IPS-NIHi7 (cell line): Measurements from ENCODE around the gene CDC123.
"Not testable (repeated sequence)": the region's sequence is repeated elsewhere in the genome, so short reads cannot be mapped to it uniquely, and the experiment has no call there.

ENCODE experiments used
- DNase-seq: peaks from one replicate; pipeline ENCODE4 v3.0.0; 2012; ENCODE audit warnings: mixed read lengths; ENCODE audit errors: extremely low spot score

Gene CDC123, protein sequence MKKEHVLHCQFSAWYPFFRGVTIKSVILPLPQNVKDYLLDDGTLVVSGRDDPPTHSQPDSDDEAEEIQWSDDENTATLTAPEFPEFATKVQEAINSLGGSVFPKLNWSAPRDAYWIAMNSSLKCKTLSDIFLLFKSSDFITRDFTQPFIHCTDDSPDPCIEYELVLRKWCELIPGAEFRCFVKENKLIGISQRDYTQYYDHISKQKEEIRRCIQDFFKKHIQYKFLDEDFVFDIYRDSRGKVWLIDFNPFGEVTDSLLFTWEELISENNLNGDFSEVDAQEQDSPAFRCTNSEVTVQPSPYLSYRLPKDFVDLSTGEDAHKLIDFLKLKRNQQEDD

DNA sequence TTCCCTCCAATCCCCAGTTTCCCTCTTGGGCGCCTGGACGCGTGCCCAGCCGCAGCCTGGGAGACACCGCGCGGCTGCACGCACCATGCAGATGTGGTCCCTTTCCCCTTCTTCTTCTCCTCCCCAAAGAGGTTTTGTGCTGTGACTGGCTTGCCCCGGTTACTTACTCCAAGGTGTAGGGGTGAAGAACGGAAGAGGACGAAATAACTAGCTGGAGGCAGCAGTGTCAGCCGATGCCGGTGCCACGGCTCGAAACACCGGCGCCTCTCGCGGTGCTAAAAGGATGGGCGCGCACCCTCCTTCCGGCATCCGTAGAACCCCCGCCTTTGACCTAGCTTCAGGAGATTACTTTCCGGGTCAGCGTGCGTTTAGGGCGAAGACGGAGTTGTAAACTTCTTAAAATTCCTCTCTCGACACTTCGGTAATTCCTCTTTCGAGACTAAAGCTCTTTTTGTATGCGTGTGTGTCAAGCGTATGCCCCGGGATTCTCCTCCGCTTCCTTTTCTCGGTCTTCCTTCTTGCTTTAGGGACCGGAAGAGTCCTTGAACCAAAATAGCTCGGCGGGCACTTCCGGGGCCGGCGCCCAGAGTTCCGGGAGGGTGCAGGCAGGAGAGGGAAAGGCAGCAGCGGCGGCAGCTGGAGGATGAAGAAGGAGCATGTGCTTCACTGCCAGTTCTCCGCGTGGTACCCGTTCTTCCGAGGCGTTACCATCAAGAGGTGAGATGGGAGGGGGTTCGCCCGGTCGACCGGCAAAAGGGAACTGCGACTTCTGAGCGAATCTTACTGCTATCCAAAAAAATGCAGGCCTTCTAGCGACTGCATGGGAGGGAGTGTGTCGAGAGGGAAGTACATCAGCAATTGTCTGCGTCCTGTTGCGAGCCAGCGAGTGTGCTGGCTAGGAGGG is at the start of gene CDC123, which contains the start of gene NUDT5:
Gene CDC123 (plus strand): TSS at position 586 of the 904 bp plus-strand sequence. CDS start 58 bp downstream, at position 644.
Gene NUDT5 (minus strand): TSS at position 289 of the 904 bp plus-strand sequence. CDS start 9,600 bp downstream, outside the sequence.
- peak; percentile 89 for DNase-seq

DNA sequence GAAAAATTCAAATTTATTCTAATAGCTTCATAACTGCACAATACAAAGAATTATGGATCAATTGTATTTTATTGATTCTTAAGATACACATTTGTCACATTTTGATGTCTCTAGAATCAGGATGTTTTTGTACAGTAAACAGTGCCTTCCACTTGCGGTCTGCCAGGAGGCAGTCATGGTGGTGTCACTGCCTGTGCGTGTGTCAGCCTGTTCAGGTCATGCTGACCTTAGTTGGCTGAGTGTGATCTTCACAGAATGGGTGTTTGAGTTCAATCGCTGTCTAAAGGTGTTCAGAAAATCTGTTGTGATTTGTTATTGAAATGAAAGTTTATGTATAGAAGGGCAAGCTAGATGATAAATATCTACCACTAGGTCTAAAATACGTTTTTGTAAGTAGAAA is 45.8 kb upstream of the CDC123 start:
- no peak for DNase-seq

DNA sequence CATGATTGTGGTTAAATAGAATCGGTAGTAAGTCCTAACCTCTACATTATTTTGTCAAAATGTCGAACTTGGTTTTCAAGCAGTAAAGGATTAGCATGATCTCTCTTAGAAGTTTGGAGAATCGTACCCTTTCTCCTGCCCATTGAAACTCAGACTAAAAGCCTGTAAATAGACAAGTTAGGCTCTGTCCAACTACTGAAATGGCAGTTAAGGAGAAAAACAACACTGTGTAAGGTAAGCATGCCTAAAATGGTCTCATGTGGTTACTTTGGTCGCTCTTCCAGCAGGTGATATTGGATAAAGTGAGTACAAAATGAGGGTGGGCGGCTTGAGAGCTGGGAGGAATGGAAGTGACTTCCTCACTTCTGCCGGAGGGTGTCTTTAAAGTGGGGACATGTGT is 41.5 kb upstream of the CDC123 start:
- no peak for DNase-seq

DNA sequence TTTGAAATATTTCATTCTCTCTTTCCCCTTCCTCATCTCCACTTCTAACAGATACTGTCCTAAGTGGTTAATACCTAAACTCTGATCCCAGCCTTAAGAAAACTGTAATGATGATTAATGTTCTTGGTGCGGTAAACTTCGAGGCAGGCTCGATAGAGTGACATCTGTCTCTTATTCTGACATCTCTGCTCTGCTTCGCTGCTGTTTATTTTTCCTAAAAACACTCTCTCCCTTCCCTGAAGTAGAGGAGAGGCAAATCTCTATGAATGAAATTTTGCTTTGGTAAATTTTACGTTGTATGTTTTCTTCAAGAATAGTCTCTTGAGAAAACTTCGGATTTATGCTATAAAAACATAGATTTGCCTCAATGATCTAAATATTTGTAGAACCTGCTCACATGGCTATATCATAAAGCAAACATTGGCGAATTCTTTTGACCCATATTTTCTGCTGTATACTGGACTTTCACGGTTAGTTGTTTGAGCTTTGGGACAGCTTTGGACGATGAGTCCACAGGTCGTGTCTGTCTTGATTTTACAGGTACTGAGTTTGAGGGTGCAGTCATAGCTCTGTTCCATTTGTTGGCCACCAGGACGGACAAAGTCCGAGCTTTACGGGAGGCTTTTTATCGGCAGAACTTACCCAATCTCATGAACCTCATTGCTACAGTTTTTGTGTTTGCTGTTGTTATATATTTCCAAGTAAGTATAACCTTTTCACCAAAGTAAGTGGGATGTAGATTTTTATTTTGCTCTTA is 39.4 kb upstream of the CDC123 start:
- no peak for DNase-seq

DNA sequence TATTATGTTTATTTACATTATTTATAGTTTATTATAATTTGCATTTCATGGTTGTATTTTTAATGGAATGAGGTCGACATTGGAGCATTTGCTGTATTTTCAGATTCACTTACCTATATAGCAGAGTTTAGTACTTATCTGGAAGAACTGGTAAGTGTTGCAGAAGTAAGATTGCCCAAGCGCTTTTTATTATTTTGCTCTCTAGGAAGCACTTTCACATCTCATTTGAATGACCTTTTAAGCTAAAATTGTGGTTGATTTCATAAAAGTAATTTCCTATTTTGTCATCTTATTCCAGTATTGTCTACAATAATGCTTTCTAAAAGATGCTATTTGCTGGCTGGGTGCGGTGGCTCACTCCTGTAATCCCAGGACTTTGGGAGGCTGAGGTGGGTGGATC is 37.9 kb upstream of the CDC123 start:
- DNase-seq = no peak

DNA sequence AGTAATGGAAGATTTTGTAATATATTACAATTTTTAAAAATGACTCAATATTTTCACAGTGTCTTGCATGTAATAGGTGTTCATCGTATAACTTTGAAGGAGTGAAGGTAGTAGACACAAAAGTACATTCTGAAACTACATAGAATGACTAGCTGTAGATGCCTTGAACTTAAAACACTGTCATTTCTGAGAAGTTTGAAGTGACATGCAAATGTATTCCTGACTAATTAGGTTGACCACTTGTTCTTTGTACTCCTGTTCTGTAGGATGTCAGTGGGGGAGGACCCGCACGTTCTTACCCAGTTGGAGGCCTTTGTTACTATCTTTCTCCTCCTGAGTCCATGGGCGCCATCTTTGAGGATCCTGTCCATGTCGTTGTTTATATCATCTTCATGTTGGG is 35.3 kb upstream of the CDC123 start:
- DNase-seq = no peak

DNA sequence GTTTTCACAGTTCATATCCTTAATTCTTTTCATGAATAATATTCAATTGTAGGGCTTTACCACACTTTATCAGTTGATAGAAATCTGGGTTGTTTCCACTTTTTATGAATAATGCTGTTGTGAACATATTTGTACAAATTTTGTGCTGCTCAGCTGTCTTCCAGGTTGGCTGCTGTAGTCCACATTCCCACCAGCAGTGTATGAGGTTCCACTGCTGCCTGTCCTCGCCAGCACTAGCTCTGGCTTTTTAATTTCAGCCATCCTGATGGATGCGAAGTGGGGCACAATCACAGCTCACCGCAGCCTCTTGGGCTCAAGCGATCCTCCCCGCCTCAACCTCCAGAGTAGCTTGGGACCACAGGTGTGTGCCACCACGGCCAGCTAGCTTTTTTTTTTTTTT is 33.1 kb upstream of the CDC123 start:
- DNase-seq = no peak

DNA sequence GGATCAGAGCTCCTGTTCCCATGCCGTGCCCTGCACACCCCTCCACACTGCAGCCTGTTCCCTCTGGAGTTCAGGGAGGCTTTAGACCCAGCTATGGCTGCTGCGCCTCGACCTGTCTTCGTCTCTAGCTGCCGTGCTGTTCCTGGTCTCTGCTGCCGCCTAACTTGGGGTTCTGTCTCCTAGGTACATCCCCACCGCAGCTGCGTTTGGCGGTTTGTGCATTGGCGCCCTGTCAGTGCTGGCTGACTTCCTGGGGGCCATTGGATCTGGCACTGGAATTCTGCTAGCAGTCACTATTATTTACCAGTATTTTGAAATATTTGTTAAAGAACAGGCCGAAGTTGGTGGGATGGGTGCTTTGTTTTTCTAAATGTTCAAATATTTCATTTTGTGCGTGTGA is 31.9 kb upstream of the CDC123 start:
- no peak for DNase-seq

DNA sequence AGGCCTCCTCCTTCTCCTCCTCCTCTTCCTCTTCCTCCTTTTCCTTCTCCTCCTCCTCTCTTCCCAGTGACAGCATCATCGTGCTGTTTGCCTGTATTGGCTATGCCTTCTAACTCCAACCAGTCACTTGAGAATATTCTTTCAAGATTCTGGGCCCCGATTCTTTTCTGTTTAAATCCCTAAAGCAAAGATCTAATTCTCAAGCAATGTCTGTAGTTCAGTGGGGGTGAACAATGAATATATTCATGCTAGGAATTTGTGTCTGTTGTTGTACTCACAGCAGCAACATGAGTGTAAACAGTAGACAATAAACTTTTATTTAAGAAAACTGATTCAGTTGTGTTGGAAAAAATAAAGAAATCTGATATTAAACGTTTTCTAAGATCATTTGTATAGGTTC is 31.0 kb upstream of the CDC123 start:
- no peak for DNase-seq

DNA sequence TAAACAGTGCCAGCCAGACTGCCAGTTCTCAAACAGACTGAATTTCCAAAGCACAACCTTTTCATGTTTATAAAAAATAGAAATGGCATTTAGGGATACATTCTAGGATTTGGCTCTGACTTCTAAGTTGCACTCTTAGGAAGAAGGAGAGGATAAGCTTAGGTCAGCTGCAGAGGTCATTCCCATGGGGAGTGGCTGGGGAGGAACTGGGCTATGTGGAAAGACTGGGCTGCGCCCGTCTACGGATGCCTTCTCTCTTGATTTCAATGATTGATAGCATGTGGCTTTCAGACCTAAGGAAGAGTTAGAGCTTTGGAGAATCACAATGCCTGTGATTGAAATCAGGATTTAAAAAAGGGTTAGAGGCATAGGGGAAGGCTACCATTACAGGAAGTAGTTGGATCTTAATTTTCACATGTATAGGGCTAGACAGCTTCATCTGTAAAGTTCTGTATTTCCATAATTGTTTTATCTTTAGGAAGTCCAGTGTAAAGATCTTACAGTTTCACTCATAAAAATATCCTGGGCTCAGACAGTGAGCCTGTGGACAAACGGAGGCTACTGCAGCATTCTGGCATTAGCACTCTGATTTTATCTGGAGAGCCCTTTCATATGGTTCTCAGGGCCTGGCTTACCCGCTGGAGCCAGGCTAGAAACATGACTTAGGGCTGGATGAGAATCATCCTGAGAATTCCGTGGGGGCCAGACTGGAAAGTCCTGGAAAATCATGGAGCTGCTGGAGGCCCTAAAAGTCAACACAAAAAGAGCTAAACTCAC is 29.8 kb upstream of the CDC123 start:
- DNase-seq = no peak

DNA sequence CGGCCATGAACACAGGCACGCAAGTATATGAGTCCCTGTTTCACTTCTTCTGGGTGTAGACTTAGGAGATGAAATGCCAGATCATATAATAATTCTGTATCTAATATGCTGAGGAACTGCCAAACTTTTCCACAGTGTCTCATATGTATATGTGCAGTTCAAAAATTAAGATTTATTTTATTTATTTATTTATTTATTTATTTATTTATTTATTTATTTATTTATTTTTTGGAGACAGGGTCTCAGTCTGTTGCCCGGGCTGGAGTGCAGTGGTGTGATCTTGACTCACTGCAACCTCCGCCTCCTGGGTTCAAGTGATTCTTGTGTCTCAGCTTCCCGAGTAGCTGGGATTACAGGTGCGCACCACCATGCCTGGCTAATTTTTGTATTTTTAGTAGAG is 24.5 kb upstream of the CDC123 start:
- DNase-seq = not testable (repeated sequence)

DNA sequence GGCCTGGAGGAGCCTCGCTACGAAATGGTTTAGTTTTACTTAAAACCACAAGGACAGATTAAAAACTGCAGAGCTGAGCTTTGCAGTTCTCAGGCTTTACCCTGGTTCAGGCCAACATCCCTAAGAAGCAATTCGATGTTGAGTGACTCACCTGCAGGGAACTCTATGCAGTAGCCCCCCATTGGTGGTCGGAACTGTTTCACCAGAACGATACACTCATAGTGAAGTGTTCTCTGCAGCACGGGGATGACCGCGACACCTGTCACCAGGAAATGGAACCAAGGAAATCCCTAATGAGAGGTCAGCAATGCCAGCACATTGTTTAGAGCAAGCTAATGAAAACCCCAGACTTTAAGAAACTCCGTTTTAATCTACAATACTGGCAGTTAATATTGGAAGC is 18.3 kb upstream of the CDC123 start:
- DNase-seq = no peak

DNA sequence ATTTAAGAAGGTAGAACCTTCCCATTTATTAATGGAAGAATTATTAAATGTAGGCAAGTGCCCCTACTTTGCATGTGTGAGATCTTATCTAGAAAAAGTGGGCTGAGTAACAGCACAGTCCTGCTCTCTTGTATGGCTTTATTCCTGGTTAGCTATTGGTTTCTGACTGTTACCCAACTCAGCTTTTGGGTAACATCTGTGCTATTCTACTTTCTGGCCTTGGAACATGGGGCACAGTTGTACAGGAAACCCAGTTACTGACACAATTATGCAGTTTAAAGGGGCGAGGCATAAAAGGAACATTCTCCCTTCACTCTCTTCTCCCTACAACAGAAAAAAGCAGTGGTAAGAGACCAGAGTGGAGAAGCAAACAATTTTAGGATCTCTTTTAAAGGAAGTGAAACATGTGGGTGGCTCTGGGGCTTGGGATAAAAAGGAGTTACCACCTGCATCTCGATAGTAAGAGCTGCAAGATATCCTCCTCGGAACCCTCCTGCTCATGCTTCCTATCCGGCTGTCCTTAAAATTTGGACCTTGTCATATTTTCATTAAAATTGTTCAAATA is 16.3 kb upstream of the CDC123 start:
- no peak for DNase-seq

DNA sequence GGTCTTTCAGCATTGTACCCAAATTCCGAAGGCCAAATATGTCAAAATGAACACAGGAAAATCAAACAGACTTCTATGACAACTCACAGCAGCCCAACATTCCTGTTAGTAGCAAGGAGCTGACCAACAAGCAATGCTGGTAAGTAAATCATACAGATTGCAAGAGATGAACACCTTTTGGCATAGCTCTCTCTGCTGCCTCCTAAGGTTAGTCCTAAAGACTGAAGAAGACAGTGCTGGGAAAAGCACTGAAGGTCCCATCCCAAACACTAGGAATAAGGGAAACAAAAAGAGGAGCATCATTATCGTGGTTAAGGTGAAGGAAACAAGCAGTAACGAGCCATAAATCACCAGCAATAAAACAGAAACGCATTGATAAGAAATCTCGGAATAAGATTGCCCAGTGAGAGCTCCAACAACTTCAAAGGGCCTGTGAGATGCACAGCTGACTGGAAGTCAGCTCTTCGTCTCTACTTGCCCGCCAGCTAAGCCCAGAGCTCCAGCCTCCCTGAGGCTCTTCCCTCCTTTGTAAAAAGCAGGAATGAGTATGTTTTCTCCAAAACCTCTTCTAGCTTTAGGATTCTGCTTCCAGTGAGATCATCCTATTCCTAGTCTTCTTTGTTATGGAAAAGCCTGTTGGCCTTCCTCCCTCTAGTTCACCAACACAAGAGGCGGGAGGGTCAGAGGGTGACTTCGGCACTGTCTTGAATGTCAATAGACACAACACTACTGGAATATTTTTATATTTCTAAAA is 15.6 kb upstream of the CDC123 start:
- peak; percentile 48 for DNase-seq

DNA sequence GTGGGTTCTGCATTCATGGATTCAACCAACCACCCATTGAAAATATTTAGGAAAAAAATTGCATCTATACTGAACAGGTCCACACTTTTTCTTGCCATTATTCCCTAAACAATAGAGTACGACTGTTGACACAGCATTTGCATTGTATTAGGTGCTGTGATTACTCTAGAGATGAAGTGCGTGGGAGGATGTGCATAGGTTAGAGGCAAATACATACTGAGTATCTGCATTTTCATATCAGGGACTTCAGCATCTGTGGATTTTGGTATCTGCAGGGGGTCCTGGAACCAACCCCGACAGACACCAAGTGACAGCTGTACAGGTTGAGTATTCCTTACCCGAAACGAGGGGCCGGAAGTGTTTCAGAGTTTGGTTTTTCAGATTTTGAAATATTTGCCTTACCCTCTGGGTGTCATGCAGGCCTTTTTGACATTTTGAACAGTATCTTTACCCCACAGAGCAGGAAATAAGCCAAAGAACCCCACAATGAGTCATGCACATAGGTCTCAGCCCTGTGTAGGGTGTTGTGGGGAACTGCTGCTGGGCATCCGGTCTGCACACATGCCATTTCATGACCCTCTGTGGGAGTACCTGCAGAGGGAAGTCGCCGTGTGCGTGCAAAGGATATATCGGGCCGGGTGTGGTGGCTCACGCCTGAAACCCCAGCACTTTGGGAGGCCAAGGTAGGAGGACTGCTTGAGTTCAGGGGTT is 14.8 kb upstream of the CDC123 start:
- no peak for DNase-seq

DNA sequence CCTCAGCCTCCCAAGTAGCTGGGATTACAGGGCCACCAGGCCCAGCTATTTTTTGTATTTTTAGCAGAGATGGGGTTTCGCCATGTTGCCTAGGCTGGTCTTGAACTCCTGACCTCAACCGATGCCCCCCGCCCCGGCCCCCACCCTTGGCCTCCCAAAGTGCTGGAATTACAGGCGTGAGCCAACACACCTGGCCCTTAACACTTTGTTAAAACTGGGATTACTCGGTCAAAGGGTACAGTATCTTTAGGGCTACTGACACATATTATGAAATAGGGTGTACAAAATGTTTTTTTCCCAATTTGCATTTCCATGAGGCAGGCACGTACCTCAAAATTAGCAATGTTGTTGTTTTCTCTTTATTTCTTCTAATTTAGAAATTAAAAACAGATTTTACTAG is 11.8 kb upstream of the CDC123 start:
- no peak for DNase-seq

DNA sequence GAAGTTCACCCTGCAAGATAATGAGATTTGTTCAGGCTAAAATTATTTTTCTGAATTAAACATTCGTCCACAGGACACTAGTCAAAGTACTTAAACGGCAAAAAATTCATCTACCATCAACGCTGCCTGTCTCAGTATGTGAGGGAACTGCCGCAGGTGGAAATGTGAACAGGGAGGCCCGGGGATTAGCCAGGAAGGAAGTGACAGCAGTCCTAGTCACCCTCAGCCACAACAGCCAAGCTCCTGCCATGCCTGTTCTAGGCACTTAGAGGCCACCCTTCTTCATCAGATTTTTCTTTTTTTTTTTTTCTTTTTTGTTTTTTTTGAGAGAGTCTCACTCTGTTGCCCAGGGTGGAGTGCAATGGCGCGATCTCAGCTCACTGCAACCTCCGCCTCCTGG is 9.7 kb upstream of the CDC123 start:
- no peak for DNase-seq

DNA sequence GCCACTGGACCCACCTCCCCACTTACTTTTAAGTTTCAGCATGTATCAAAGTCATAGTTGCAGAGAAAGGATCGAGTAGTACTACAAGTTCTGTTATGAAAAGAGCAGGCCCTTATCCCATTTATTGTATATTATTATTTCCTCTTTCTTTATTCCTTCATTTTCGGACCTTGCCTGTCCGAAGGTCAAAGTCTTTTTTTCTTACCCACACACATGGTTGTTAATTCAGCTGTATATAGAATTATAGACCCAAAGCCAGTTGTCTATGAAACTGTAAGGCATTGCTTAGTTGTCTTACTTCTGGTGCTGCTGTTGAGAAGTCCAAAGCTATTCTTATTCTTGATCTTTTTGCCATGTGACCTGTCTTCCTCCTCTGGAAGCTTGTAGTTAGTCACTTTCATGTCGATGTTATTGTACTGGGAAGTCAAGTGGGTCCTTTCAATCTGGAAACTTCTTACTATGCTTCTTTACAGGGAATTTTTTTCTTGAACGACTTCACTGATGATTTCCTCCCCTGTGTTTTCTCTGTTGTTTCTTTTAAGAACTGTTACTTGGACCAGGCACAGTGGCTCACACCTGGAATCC is 8.6 kb upstream of the CDC123 start:
- DNase-seq = no peak

DNA sequence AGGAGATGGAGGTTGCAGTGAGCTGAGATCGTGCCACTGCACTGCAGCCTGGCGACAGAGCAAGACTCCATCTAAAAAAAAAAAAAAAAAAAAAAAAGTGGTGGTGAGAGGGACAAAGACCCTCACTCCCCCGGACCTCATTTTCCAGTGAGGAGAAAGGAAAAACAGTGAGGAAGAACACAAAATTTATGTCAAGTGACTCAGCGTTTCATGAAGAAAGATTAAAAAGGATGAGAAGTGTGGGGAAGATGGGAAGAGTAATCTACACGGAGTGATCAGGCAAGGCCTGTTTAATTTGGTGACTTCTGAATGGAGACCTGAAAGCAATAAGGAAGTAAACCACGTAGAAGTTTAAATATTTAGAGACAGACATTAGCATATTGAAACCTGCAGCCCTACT is 7.3 kb upstream of the CDC123 start:
- DNase-seq = no peak
